ENCODE data around the gene CIPC.
A peak's percentile ranks its signal among the peaks of the same experiment; 100 is the strongest.

Gene CIPC

DNA sequence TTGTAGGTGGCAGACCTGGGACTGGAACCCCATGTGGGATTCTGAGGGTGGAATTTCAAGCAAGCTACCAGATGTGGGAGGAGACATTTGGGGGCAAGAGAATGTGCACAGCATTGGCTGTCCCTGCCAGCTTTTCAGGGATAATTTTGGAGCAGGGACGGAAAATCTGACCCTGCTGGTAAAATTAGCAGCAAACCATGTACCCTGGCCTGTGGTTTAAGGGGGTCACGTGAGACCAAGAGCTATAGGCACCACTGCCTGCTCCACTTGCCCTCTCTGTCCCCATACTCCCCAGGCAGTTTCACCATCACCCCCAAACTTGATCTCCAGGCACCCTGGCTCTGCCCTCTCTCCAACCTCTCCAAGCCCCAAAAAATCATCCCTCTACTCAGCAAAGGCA is 57.0 kb downstream of the CIPC start:
- no peak for DNase-seq

DNA sequence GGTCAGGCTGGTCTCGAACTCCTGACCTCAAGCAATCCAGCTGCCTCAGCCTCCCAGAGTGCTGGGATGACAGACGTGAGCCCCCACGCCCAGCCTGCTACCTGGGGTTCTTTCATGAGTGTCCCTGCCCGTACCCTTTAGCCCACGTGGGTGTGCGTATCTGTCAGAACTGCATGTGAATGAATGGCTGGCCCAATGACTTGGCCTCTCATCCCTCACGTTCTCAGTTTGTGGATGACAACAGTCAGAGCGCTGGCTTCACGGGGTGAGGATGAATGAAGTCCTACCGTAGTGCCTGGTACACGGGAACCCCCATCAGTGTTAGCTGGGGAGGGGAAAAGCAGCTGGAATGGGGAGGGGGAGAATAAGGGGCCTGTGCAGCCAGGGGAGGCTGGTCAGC is 59.7 kb downstream of the CIPC start:
- no peak for DNase-seq

DNA sequence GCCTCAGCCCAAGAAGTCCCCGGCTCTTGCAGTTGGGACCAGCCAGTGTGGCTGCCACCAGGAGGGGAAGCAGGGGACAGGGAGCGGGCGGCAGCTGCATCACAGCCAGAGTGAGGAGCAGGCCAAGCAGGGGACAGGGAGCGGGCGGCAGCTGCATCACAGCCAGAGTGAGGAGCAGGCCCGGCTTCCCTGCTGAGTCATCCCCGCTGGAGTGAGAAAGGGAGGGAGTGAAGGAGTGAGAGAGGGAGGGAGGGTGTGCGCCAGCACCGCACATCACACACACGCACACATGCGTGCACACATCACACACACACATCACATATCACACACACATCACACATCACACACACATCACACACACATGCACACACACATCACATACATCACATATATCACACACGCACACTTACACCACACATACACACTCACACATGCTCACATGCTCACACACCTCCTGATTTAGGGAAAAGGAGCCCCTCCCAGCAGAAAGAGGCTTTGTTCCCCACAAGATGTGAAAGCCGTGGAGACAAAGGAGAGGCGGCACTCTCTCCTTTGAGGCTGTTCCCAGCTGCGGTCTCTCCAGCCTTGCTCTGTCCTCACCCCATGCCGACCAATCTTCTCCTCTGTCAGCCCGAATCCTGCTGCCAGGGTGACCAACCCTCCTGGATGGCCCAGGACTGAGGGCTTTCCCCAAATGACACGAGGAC is 60.3 kb downstream of the CIPC start:
- DNase-seq = peak; percentile 78

DNA sequence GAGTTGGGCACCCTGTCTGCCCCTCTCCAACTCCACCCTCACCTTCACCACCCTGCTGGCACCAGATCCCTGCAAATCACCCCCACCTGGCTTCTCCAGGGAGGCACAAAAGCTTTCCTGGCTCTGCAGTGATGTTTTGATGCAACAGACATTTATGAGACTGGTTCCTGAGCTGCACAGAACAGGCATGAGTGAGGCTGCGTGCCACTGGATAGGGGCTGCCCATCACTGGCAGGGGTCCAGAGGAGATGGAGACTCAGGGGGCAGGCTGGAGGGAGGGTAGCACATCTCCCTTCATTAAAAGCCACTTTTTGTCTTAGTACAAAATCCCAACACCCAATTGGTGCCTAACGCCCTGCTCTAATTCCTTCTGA is 60.8 kb downstream of the CIPC start:
- peak; percentile 65 for DNase-seq

DNA sequence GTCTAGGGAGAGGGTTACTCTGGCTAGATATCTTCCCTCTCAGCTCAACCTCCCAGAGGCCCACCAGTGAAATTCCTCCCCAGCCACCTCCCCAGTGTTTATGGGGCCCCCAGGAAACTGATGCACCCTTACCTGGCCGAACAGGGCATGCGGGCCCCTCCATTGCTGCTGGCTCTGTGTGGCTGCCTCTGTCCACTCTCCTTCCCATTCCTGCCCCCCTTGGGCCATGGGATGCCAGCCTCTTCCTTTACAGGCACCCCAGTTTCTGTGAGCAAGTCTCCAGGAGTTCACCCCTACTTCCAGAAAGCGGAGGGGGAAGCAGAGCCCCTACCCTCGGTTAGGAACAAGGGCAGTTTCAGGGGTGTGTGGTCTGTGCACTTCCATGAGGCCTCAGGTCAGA is 63.0 kb downstream of the CIPC start:
- no peak for DNase-seq
